Naive thymus-derived CD4-positive, alpha-beta T cell (primary cell): ENCODE results near the gene ABI2. TPM values are rescaled to one million over a fixed set of nuclear protein-coding genes. Genes with fewer than 3 reads are reported as not detected.
A peak's percentile ranks its signal among the peaks of the same experiment; 100 is the strongest.

Experiments used
- ATAC-seq: fragments of 150-1000 bp; cut with Tn5 transposase; 2 replicates; pipeline ENCODE4 v1.10.0; 2021; ENCODE audit warnings: mild to moderate bottlenecking, moderate library complexity
- CTCF ChIA-PET: fragments of 350-600 bp; sonication (Branson Sonifier 250); formaldehyde crosslinking; loops from one replicate; lab custom pipeline; 2021; ENCODE audit warnings: antibody characterized with exemption; lab: Charles Lee
- POLR2A ChIA-PET: fragments of 350-600 bp; sonication (Branson Sonifier 250); formaldehyde crosslinking; loops from one replicate; lab custom pipeline; 2021; ENCODE audit warnings: antibody characterized with exemption, inconsistent platforms; lab: Charles Lee
- DNase-seq, 9 donors: peaks; one replicate each; pipeline versions ENCODE4 v3.0.0 to v3.0.0-alpha.2; 2020 to 2022; ENCODE audit warnings: mixed read lengths in 1 of 9
- H3K27ac ChIP-seq: one replicate; pipeline ENCODE4 v1.7.0; 2013; ENCODE audit warnings: mild to moderate bottlenecking, low read depth, low read length, moderate library complexity
- H3K27me3 ChIP-seq, 2 donors: one replicate each; pipeline ENCODE4 v1.7.0; 2013; ENCODE audit warnings: low read length in 2 of 2, mild to moderate bottlenecking in 2 of 2, moderate library complexity in 2 of 2; ENCODE audit not compliant: control insufficient read depth in 2 of 2, insufficient read depth in 2 of 2
- H3K36me3 ChIP-seq, 3 experiments: 1 replicate in 2 of 3; 2 replicates in 1 of 3; pipeline ENCODE4 v1.7.0; 2013; ENCODE audit warnings: low read length in 3 of 3, mild to moderate bottlenecking in 3 of 3, moderate library complexity in 1 of 3; ENCODE audit not compliant: insufficient read depth in 3 of 3, control insufficient read depth in 2 of 3
- H3K4me1 ChIP-seq, 2 donors: one replicate each; pipeline ENCODE4 v1.7.0; 2013; ENCODE audit warnings: low read length in 2 of 2, mild to moderate bottlenecking in 2 of 2, moderate library complexity in 1 of 2; ENCODE audit not compliant: control insufficient read depth in 2 of 2, insufficient read depth in 2 of 2
- H3K4me3 ChIP-seq: 2 replicates; pipeline ENCODE4 v1.7.0; 2013; ENCODE audit warnings: mild to moderate bottlenecking, low read length
- H3K9me3 ChIP-seq, 3 experiments: 1 replicate in 2 of 3; 2 replicates in 1 of 3; pipeline ENCODE4 v1.7.0; 2013; ENCODE audit warnings: low read length in 3 of 3; ENCODE audit not compliant: control insufficient read depth in 2 of 3
- H3K27ac Mint-ChIP-seq, 9 donors: one replicate each; pipeline ENCODE4 v1.8.0; 2020 to 2022; ENCODE audit warnings: mixed read lengths in 9 of 9, mild to moderate bottlenecking in 8 of 9, moderate library complexity in 5 of 9, inconsistent platforms in 2 of 9
- H3K27me3 Mint-ChIP-seq, 5 donors: one replicate each; pipeline ENCODE4 v1.8.0; 2021 to 2022; ENCODE audit warnings: mixed read lengths in 5 of 5, mild to moderate bottlenecking in 1 of 5
- H3K36me3 Mint-ChIP-seq, 5 donors: one replicate each; pipeline ENCODE4 v1.8.0; 2020 to 2022; ENCODE audit warnings: mixed read lengths in 5 of 5, mild to moderate bottlenecking in 3 of 5, inconsistent platforms in 1 of 5
- H3K4me1 Mint-ChIP-seq, 7 donors: one replicate each; pipeline ENCODE4 v1.8.0; 2020 to 2022; ENCODE audit warnings: mixed read lengths in 7 of 7, mild to moderate bottlenecking in 3 of 7, inconsistent platforms in 1 of 7
- H3K4me3 Mint-ChIP-seq, 10 donors: one replicate each; pipeline ENCODE4 v1.8.0; 2020 to 2022; ENCODE audit warnings: mild to moderate bottlenecking in 10 of 10, mixed read lengths in 10 of 10, moderate library complexity in 6 of 10, inconsistent platforms in 2 of 10
- H3K9me3 Mint-ChIP-seq, 11 donors: one replicate each; pipeline ENCODE4 v1.8.0; 2020 to 2022; ENCODE audit warnings: mixed read lengths in 11 of 11, mild to moderate bottlenecking in 4 of 11, inconsistent platforms in 1 of 11, moderate library complexity in 1 of 11
- intact Hi-C, 2 donors: fragments of 100-400 bp; cut with micrococcal nuclease; formaldehyde crosslinking; loops; one replicate each; pipeline ENCODE4 v1.15.1; 2023
- polyA plus RNA-seq, 2 donors: library from polyadenylated mRNA; unstranded; fragments of 300-500 nt; fragmentation: Illumina TruSeq; gene quantifications; one replicate each; pipeline ENCODE4 v1.2.3, GENCODE V29; 2021
- total RNA-seq, 6 experiments: library from RNA in 5 of 6; stranded (reverse) in 5 of 6; gene quantifications; 1 replicate in 5 of 6; 2 replicates in 1 of 6; pipeline ENCODE4 v1.2.3 and lab custom pipeline; 2021 to 2026

ABI2 gene
- total and polyA plus RNA-seq, 7 experiments from 2014 or later: 18.7 to 41.5 (median 28.2) TPM

DNA sequence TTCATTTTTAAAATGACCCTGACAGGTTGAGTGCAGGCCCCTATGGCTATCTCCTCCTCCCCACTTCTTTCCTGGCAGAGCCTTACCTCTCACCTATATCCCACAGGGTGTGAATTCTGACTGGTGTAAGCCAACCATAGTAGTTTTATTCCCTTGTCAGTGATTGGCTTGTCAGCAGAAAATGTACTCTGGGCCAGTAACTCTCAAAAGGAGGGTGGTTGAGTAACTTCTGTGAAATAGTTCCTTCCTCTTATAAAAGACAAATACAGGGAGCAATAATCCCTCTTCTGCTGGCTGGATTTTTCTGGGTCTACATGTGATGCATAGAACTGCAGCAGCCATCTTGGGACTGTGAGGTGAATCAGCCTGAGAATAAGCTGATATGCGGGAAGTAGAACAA, 123.5 kb downstream of the ABI2 start:
- ATAC-seq (no peak), DNase-seq (no peak)
- Histone ChIP-seq H3K36me3 (no peaks in the 10 kb centered on the region), H3K27me3 (no peaks in the 10 kb centered on the region), H3K4me1 (no peaks in the 10 kb centered on the region), H3K27ac (no peak overlapping the region), H3K9me3 (no peaks in the 10 kb centered on the region), H3K4me3 (no peak overlapping the region)
- ChIA-PET POLR2A (interaction anchor here (0.6 kb wide), 1 partner anchor 1139 kb away, joined by 3 read pairs; no protein-coding TSS in a partner anchor), CTCF (no interaction called here)
- peak overlapping the region in 1 of 9 donors; percentile 74 for H3K27ac Mint-ChIP-seq
- no peaks in the 10 kb centered on the region for H3K27me3 Mint-ChIP-seq
- intact Hi-C loops: loop anchor here in 1 of 2 donors (5.0 kb wide), 2 partner anchors 124 to 619 kb away; partner anchors contain the start of gene ABI2
- no peaks in the 10 kb centered on the region for H3K9me3 Mint-ChIP-seq
- peaks cover 0 to 4% (median 0%) of the 10 kb centered on the region in 7 donors for H3K4me1 Mint-ChIP-seq
- H3K4me3 Mint-ChIP-seq: no peak overlapping the region
- H3K36me3 Mint-ChIP-seq: peaks cover 0 to 4% (median 0%) of the 10 kb centered on the region in 5 donors

DNA sequence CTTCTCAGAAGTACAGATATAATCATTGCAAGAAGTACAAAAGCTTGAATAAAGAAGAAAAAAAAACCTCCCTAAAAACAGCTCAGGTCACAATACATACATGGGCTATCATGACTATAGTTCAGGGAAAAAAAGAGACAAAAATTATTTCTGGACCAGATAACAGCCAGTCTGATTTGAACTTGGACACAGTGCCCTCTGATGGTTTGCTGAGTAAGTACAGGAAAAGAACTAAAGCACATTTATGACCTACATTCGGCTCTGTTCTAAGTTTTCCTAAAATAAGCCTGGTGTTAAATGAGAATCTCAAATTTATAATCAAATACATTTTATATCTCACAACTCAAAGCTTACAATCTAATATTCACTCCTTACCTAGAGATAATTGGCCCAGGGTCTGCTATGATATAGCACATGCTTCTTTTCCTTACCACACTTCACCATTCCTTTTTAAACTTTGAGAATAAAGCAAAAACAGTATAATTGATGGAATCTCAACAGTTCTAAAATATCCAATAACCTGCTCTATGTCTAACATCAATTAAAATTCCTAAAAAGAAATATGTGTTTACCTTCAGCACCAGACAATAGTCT, 125.8 kb downstream of the ABI2 start:
- ATAC-seq (peak; percentile 73), DNase-seq (peak in 7 of 9 donors; percentile 10 to 52 (median 34))
- Mint-ChIP-seq H3K4me3 (no peak overlapping the region), H3K4me1 (peaks cover 0 to 1% (median 0%) of the 10 kb centered on the region in 7 donors), H3K36me3 (peaks cover 0 to 6% (median 0%) of the 10 kb centered on the region in 5 donors), H3K27me3 (no peaks in the 10 kb centered on the region), H3K27ac (no peak overlapping the region), H3K9me3 (no peaks in the 10 kb centered on the region)
- Histone ChIP-seq H3K4me1 (no peaks in the 10 kb centered on the region), H3K27ac (no peak overlapping the region), H3K9me3 (no peaks in the 10 kb centered on the region), H3K27me3 (no peaks in the 10 kb centered on the region), H3K36me3 (no peaks in the 10 kb centered on the region), H3K4me3 (no peak overlapping the region)
- POLR2A ChIA-PET: interaction anchor here (0.6 to 0.7 kb wide), 3 partner anchors 23 to 266 kb away, joined by 3 read pairs; no protein-coding TSS in a partner anchor
- intact Hi-C loops: loop anchor here (1.0 to 5.0 kb wide), 4 partner anchors 127 to 880 kb away; partner anchors contain the start of gene ABI2 (in 1 of the 2)
- CTCF ChIA-PET: interaction anchor here (0.6 to 2.6 kb wide), 8 partner anchors 9 to 1233 kb away, joined by 3 to 12 read pairs (median 4); no protein-coding TSS in a partner anchor

DNA sequence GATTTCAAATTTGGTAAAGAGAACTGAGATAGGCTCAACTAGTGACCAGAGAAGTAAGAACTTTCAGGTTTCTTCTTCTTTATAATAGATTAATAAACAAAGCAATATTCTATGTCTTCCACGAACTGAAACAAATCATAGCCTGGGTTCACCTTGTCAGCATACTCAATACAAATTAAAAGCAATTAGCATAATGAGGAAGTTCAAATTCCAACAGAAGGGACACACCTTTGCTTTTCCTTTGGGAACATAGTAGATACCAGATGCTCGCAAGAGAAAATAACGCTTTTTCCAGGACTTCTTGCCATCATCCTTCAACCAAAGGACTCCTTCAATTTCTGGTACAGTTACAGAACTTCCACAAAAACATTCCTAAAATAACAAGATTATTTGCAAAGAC, 127.0 kb downstream of the ABI2 start:
- ChIA-PET CTCF (interaction anchor here (0.9 to 2.6 kb wide), 5 partner anchors 8 to 360 kb away, joined by 3 to 12 read pairs (median 4); no protein-coding TSS in a partner anchor), POLR2A (no interaction called here)
- peaks cover 0 to 1% (median 0%) of the 10 kb centered on the region in 7 donors for H3K4me1 Mint-ChIP-seq
- no peak overlapping the region for H3K27ac Mint-ChIP-seq
- H3K36me3 ChIP-seq: no peaks in the 10 kb centered on the region
- no peaks in the 10 kb centered on the region for H3K4me1 ChIP-seq
- H3K9me3 Mint-ChIP-seq: no peaks in the 10 kb centered on the region
- intact Hi-C loops: no loop called here
- no peak overlapping the region for H3K4me3 ChIP-seq
- peaks cover 0 to 10% (median 0%) of the 10 kb centered on the region in 5 donors for H3K36me3 Mint-ChIP-seq
- DNase-seq (no peak), ATAC-seq (no peak)
- no peak overlapping the region for H3K27ac ChIP-seq
- no peaks in the 10 kb centered on the region for H3K9me3 ChIP-seq
- H3K27me3 Mint-ChIP-seq: no peaks in the 10 kb centered on the region
- no peak overlapping the region for H3K4me3 Mint-ChIP-seq
- no peaks in the 10 kb centered on the region for H3K27me3 ChIP-seq

DNA sequence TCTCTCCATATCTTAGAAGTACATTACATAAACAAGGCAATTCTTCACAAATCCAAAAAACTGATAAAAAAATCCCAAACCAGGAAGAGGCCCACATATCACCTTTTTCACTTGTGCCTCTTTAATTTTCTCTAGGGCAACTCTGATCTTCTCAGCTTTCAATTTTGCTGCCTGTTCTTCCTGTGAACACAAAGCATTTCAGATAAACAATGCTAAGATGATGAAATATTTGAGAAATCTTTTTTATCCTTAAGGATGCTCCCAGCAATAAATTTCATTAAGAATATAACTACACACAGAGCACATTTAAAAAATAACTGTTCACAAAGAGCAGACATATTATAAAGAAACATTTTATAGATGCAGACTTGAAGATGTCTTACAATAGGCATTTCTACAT, 133.6 kb downstream of the ABI2 start:
- DNase-seq (no peak), ATAC-seq (no peak)
- ChIA-PET POLR2A (no interaction called here), CTCF (no interaction called here)
- H3K9me3 Mint-ChIP-seq: no peaks in the 10 kb centered on the region
- intact Hi-C loops: no loop called here
- no peak overlapping the region for H3K4me3 Mint-ChIP-seq
- Histone ChIP-seq H3K4me3 (no peak overlapping the region), H3K4me1 (no peaks in the 10 kb centered on the region), H3K27me3 (no peaks in the 10 kb centered on the region), H3K9me3 (no peaks in the 10 kb centered on the region), H3K36me3 (no peaks in the 10 kb centered on the region), H3K27ac (no peak overlapping the region)
- peaks cover 0 to 3% (median 0%) of the 10 kb centered on the region in 7 donors for H3K4me1 Mint-ChIP-seq
- H3K36me3 Mint-ChIP-seq: peaks cover 0 to 9% (median 0%) of the 10 kb centered on the region in 5 donors
- H3K27me3 Mint-ChIP-seq: no peaks in the 10 kb centered on the region
- no peak overlapping the region for H3K27ac Mint-ChIP-seq

DNA sequence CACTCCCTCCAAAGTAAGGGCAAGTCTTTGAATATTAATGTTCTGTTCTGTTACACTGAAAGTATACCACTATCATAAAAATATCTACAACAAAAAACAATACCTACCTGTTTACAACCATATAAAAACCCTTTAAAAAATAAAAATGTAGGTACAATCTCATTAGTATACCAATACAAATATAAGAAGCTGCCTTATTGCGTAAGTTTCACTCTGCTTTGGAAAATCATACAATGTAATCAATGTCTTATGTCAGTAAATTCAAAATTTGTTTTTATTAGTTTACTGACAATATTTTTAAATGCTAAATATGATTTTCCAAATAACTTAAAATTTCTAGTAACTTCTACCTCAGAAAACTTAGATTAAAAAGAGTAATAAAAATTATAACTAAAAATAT, 134.1 kb downstream of the ABI2 start:
- Mint-ChIP-seq H3K27ac (no peak overlapping the region), H3K27me3 (no peaks in the 10 kb centered on the region), H3K36me3 (peaks cover 0 to 9% (median 0%) of the 10 kb centered on the region in 5 donors), H3K4me3 (no peak overlapping the region), H3K9me3 (no peaks in the 10 kb centered on the region), H3K4me1 (peaks cover 0 to 3% (median 0%) of the 10 kb centered on the region in 7 donors)
- Histone ChIP-seq H3K9me3 (no peaks in the 10 kb centered on the region), H3K27me3 (no peaks in the 10 kb centered on the region), H3K27ac (no peak overlapping the region), H3K36me3 (no peaks in the 10 kb centered on the region), H3K4me3 (no peak overlapping the region), H3K4me1 (no peaks in the 10 kb centered on the region)
- CTCF ChIA-PET: no interaction called here
- intact Hi-C loops: no loop called here
- ATAC-seq (no peak), DNase-seq (no peak)
- POLR2A ChIA-PET: no interaction called here

DNA sequence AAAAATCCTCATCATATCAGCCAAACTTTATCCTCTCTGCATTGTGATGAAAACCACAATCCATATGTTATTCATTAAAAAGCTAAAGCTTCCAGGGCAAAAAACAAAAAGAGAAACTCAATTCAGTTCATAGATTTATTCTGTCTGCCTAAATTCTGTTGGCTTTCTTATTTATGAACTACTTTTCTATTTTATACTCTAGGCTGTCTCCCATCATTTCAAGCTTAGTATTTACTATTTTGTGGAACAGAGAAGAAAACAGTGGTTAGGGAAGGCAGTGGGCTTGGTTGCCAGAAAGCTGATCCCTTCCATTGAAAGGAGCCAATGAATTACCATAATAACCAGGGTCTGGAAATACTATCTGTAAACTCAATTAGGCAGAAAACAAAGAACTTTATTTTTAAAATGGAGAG, 135.1 kb downstream of the ABI2 start:
- Mint-ChIP-seq H3K27me3 (no peaks in the 10 kb centered on the region), H3K4me3 (no peak overlapping the region), H3K4me1 (peaks cover 0 to 3% (median 0%) of the 10 kb centered on the region in 7 donors), H3K9me3 (no peaks in the 10 kb centered on the region), H3K27ac (no peak overlapping the region), H3K36me3 (peaks cover 0 to 11% (median 0%) of the 10 kb centered on the region in 5 donors)
- Histone ChIP-seq H3K27me3 (no peaks in the 10 kb centered on the region), H3K36me3 (no peaks in the 10 kb centered on the region), H3K9me3 (no peaks in the 10 kb centered on the region), H3K4me3 (no peak overlapping the region), H3K4me1 (no peaks in the 10 kb centered on the region), H3K27ac (no peak overlapping the region)
- intact Hi-C loops: no loop called here
- DNase-seq (no peak), ATAC-seq (no peak)
- ChIA-PET CTCF (interaction anchor here (1.0 kb wide), 1 partner anchor 9 kb away, joined by 3 read pairs; no protein-coding TSS in a partner anchor), POLR2A (no interaction called here)
